ENCODE data around the gene MAML2.

Gene MAML2

DNA sequence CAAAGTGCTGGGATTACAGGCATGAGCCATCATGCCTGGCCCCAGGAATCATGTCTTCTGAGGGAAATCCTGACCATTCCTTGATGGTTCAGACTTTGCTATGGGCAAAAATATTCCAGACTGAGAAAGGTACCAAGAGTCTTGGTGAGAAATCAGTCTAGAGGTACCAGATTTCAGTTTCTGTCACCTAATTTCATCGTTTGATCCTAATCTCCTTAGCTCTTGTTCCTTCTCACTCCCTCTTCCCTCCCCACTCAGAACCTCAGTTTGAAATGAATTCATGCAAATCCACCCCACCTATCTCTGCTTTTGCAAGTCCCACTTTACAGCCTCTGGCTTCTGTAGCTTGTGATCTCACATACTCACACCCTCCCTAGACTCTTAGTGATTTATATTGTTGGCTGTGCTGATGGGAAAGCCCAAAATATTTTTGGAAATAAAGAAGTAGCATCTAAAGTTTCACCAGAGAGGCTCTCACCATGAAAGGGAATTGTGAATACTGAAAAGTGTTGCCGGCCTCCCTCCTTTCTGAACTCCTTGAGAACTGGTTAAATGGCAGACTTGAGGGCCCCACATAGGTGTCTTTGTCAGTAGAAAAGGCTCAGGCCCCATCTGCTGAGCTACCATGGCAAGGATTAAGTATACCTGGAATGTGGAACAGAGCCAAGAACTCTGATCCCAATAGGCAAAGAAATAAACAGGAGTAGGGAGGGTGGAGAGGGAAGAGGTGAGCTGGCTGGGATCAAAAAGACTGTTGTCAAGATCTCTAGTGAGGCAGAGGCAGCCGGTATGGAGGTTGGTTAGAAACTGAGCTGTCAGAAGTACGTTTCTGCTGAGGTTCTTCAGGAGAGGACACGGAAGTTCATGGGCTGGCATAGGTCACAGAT lies 228.6 kb downstream of the MAML2 start:
- no peak for DNase-seq

DNA sequence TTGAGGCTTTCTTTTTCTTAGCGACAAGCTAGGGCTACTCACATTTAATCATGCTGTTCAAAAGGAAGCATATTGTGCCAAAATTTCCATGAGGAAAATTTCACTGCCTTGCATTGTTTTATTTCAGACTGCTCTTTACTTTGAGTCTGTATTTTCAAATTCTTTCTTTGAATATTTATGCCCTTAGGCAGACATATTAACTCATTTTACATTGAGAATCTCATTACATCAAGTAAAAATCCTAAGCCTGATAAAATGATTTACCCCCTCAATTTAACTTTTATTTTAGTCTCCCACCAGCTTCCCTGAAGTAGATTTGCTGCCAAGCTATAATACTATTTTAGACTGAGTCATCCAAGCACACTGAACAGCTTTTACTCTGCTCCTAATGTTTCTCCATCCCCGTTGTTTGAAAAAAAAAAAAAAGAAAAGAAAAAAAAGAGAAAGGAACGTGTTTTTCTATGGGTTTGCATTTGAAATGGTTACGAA lies 229.8 kb downstream of the MAML2 start:
- DNase-seq, result peak; percentile 77

DNA sequence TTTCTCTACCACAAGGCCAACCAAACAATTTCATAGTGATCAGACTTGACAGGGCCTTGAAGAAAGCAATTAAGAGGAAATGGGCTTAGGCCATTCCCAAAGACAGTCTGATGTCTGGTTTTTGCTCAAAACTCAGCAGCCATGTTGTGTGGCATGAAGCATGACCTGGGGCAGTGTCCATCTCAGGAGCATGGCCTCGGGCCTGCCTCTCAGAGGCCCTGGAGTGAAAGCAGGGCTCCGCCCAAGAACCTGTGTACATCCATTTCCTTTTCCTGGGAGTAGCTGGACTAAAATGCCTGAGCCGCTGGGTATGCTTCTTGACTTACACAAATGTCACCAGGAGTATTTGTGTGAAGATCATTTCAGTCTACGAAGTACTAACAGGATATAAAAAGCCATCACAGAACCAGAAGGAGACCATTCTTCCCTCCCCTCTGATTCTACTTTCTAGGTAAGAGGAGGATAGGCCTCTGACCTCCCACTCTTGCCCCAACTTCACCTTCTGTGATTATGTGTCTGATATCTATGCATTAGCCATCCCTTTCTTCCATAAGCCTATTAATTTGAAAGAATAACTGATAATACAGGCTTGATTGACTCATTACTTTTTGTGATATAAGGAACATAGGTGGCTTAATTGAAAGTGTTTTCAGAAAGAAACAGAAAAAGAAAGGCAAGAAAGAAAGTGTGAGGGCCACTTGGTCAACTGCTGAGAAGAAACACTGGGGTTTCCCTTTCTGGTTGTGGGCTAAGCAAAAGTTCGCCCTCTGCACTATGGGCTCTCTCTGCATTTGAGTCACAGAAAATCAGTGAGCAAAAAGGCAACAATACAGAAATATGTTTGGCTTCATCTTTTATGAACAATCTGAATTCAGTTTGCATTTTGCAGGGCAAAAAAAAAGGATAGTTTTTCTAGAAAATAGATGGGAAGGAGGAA lies 230.5 kb downstream of the MAML2 start:
- no peak for DNase-seq

DNA sequence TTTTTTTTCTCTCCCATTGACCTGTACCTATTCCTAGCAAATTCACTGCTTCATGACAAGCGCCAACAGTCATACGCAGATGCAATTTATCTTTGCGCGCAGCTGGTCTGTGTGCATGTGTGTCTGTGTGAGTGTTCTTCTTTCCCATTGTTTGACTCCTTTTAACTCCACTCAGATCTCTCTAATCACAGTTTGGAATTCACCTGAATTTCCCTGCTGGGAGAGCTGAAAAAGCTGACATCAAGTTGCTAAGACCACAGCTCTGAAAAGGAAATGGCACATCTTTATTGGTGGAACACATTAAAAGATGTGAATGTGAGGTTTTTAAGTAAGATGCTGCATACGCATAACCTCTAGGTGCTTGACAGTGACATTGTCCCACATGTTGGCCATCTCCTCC lies 231.7 kb downstream of the MAML2 start:
- no peak for DNase-seq

DNA sequence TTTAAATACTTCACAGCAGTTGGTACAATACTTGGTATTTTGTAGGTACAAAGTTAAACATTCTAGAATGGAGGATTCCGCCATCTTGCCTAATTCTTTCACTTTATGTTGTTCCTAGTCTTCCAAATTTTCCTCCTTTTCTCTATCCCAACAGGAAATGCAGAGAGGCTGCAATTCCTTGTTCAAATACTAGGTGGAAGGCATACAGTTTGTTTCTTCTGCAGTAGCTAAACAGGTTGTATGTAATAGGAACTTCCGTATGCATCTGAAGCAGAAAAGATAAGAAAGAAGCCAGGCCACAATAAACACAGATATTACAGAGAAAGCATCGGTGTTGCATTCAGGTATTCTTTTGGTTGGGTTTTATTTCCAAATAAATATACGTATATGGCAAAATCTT lies 232.7 kb downstream of the MAML2 start:
- DNase-seq, result no peak

DNA sequence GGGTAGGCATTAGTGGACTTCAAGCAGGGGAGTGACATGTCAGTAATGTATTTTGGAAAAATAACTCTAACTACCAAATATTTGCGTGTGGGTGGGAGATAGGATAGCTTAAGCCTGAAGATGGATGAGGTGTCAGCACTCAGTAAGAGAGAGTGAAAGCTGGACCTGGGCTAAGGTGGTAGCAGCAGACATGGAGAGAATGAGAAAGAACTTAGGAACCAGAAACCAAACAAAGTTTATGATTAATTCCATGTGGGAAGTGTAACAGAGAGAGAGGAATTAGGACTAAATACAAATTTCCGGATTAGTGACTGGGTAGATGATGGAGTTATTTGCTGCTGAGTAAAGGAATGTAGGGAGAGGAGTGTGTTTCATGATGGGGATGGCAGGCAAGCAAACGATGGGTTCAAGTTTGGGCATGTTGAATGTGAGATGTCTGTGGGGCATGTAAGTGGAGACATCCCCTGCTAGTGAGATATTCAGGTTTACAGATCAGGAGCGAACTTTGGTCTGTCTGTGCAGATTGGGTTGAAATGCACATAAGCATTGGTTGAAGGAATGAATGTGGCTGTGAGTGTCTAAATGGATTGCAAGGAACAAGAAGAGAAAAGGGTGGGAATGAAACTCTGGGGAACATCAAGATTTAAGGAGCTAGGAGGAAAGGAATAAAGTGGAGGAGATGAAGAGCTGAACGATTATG lies 233.5 kb downstream of the MAML2 start:
- DNase-seq, result peak; percentile 55

DNA sequence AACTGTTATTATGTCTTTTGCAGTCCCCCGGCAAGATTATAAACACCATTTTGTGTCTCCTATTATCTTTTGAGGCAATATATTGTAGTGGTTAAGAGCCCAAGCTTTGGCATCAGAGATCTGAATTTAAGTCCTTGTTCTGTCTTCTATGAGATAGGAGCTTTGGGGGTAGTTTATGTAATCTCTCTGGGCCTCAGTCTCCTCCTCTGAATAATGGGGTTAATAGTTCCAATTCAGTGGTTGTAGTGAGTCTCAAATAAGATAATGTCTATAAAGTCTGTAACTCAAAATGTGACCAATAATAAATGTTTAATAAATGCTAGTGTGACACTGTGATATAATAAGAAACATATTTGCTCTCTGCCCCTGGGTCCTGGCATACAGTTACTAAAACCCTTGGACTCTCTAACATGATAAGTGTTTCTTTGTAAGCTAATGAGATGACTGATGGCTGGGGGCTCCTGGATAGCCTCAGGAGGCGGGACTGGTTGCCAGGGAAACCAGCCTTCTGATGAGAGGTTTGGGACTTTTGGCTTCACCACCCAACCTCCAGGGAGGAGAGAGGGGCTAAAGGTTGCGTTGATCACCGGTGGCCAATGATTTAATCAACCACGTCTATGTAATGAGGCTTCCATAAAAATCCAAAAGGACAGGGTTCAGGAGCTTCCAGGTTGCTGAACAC lies 235.7 kb downstream of the MAML2 start:
- DNase-seq, result no peak

DNA sequence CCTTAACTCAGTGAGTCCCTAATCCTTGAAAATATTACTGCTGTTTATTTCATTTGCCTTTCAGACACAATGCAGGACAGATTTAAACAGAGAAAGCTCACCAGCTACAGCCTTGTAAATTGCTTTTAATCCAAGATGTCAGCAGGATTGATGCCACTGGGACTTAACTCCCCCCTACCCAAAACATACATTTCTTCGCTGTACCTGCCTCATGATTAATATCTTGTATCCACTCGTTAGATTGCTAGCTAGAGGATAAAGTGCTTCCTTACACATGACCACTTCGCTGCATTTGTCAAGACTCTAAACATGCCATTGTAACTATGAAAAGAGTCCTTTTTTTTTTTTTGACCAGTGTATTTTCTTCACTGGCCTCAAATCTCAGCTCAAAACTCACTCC lies 236.3 kb downstream of the MAML2 start:
- DNase-seq, result no peak

DNA sequence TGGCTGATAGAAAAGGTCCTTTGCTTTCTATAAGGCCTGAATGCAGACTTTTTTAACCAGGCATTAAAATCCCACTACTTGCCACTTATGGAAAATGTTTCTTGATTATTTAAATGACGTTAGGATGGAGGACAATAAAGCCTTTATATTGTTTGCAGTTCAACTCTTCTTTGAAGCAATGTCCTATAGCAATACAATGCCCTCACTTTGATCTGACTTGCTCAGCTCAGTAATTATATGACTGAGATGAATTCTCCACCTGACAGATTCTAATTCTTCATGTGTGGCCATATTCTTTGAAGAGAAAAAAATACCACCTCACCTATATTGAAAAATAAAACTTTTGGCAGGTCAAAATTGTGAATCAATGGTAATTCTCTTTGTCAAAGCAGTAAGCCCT lies 237.1 kb downstream of the MAML2 start:
- no peak for DNase-seq

DNA sequence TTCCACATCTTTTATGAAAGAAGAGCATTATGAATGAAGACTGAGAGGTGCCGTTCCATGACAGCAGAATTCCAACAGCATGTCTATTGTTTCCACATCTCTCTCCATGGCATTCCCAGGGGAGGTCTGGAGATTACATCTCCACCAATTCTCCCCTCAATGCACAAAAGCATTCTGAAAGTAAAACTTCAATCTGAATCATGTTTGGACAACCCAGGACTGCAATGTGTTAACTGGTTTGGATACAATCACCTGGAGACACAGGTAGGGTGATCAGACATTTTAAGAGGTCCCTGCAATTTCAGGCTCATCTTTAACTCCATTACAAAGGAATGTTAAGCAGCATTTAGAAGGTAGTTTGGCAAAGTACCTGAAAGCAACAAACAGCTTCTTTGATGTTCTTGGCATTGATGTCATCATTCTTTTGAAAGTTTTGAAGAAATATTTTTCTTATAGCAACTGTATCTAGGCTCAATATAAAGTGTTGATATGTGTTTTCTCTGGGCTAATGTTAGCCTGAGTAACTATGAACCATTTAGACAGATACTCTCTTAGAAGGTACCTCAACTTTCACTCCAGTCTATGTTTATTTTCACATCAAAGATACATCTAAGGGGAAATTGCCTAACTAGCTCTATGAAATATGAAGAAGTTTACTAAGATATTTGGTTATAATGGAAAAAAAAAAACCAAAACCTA lies 237.6 kb downstream of the MAML2 start:
- DNase-seq, result peak; percentile 67

DNA sequence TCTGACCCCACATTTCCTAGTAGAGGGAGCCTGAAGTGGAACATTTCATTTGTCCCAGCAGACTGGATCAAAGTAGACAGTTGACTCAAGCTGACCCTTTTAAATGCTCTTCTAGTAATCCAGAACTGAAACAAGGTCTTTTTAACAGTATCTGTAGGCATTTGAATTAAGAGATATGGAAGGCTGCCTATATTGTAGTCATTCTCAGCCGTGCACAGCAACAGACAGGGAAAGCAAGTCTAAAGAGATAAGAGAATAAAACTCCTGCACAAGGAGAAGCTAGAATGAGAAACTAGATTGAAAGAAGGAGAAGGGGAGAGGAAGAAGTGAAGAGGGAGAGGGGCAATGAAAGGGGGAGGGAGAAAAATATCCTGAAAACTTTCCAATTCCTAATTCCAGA lies 238.5 kb downstream of the MAML2 start:
- no peak for DNase-seq

DNA sequence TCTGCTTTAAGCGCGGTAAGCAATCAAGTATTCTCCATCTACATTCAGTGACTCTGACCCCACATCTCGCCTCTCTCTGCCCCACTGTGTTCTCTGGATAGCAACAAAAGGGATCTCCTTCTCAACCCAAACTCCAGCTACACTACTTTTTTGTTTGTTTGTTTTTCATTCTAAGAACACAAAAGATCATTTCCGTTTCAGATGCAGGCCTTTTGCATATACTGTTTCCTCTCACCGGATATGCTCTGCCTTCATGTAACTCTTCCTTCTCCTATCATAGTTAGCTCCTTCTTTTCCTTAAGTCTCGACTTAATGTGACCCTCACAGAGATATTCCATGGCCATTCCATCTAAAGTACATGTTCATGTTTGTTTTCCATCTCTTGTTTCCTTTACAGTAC lies 239.3 kb downstream of the MAML2 start:
- DNase-seq, result no peak

DNA sequence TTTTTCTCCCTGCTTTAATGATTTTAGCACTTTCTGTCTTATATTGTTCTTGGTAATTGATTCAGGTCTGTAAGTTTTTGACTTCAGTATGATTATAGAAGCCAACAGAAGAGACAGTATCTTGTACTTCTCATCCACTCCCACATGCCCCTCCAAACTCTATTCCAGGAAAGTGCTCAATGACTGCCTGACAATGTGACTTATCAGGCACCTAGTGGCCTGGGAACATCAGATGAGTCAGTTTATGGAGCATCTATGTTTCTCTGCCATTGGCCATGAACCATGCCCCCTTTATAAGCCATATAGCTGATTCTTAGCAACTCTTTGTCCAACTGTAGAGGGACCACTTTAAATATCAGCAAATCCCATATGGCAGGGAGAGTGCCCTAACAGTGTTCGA lies 239.9 kb downstream of the MAML2 start:
- no peak for DNase-seq

DNA sequence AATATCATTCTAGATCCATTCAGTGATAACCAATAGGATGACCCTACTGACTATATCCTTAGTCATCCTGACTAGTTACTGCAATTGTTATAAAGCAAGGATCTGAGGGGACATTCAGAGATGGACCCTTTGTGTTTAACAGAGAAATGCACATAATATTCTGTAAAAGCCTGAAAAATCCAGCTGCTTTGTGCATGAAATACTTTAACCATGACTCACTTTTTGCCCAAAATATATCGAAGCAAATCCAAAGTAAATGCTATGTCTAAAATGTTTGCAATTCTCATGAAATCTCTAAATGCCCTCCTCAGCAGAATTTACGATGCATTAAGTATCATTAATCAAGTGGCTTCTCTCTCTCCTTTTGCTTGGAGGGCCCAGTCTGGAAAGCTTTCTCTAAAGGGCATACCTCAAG lies 240.3 kb downstream of the MAML2 start:
- DNase-seq, result peak; percentile 90

DNA sequence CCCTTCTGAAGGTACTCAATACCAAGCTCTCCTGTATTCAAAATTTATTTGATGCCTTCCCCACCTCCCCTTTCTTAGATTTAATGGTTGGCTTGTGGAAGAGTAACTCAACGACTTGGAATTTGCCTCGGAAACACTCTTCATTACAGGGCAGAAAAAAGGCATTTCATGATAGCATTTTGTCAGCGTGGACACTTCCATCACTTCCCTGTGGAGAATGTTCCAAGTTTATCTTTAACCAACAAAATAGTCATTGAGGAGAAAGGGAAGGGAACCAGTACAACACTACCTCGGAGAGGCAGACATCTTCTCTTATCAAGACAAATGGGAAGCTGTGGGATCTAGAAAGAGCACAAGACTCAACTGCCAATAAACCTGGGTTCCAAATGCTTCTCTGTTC lies 241.8 kb downstream of the MAML2 start:
- no peak for DNase-seq

DNA sequence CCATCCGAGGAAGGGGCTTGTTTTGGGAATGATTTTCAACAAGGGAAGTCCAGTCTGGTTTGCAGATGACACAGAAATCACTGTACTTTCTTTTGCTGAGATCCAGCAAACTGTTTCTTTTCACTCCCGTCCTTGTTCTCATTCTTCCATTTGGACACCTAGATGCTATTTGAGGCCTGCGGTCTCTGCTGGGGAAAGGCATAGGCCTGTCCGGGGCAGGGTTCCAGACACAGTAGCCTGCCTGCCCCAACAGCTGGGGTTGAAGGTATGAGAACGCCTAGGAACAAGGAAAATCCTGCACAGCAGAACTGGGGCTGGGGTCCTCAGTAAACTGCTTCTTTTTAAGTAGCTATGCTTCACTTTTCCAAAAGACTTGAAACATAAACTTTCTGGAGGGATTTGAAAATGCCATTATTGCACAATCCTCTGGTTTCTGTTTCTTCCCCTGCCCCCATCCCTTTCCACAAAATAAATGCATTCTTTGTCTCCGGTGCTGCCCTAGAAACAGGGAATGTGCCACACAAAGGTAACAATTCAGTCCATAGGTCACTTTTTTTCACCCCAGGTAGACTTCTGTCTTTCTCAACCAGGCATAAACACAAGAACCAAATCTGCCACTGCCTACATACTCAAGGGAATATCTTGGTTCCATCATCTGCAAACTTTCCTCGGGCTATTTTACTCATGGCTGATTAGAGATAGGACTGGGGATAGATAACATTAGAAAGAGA lies 244.3 kb downstream of the MAML2 start:
- DNase-seq, result peak; percentile 54

DNA sequence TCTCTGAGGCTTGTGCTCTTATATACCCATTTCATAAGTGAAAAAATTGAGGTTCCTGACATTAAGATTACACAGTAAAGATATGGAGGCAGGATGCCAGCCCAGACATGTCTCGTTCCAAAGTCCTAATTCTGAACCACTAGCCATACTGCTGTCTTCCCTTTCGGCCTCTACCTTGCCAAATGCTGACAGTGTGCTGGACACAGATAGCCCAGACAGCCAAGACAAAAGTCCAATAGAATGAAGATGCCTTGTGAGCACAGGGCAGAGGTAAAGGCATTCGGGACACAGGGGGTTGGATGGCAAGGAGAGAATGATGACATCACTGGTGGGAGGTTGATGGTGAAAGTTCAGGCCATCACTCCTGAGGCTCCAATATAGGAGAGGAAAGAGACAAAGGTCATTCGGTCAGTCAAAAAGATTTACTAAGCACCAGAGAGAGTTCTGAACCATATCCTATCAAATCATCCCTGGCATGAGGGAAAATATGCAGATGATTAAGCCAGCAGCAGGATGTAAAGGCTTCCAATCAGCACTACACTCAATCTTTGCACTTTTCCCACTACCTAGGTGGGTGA lies 245.1 kb downstream of the MAML2 start:
- DNase-seq, result peak; percentile 59

DNA sequence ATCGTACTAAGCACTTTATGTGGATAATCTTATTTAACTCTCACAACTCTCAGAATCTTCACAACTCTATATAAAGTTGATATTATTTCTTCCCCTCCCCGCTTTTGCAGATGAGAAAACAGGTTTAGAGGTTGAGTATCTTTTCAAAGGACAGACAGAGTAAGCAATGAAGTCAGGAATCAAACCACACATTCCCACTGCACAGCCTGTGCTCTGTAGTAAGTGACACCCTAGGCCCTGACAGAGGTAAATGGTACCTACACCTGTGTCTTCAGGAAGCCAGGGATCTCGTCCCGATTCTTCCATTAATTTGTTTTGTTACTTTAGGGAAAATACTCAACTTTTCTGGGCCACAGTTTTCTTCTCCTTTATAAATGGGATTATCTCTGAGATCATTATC lies 246.6 kb downstream of the MAML2 start:
- no peak for DNase-seq

DNA sequence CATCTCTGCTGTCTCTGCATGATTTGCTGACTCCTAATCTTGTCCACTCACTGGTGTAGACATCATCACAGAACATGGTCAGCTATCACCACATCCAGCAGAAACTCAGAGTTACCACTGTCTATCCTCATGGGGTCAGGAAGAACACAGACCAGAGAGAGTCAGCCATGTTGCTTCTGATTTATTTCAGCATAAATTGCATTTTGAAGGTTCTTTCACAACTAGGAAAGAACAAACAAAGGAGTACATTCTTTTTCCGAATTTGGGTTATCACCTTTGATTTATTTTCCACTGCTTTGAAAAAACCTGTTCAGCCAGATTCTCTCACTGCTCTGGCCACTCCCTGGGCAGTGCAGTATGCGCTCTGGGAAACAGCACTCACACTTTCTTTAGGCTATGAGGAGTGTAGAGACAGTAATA lies 247.1 kb downstream of the MAML2 start:
- DNase-seq, result no peak

DNA sequence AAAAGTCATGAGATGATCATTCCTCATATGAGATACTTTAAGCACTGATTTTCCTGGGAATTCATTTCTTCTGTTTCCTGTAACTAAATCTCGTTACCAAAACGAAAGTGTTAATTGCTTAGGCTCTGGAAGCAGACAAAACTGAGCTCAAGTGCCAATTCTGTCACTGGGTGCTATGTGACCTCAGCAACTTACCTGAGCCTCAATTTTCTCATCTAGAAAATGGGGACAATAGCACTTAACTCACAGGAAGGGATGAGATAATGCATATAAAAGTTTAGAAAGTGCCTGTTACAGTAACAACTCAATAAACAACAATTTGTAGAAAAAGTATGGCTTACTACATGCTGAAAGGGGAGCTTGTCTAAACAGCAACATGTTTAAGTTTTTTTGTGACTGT lies 248.8 kb downstream of the MAML2 start:
- DNase-seq, result no peak

DNA sequence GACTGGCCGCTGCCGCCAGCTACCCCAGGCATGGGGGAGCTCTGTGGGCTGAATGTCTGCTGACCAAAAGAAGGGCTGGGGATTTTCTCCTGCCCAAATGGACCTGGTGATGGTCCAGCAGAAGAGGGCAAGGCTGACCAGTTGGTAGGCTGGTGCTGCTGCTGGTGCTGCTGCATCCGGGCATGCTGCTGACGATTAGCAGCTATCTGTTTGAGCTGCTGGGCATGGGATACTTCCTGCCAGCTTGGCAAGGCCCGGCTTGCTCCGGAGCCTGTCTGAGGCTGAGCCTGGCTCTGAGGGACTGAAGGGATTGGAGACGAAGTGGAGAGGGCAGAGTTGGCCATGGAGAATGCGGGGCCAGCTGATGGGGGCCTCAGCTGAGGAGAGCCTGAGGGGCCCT lies 250.5 kb downstream of the MAML2 start:
- DNase-seq, result no peak

All from fibroblast of skin of right quadriceps (primary cell).